GM12875 (cell line): Measurements from ENCODE around the gene SDCCAG8.
"Not testable (repeated sequence)": the region's sequence is repeated elsewhere in the genome, so short reads cannot be mapped to it uniquely, and the experiment has no call there.

Source experiments
- H3K4me3 ChIP-seq: one replicate; pipeline ENCODE4 v1.5.1; 2011; ENCODE audit warnings: low read depth, low read length, control low read depth
- TF ChIP-seq, protein P1 (sequence below): IDR thresholded peaks from 2 replicates; pipeline ENCODE4 v1.5.1; 2011; ENCODE audit warnings: low read depth, mild to moderate bottlenecking, control low read depth, inconsistent platforms, low read length, moderate library complexity, borderline replicate concordance; ENCODE audit not compliant: insufficient read depth

Gene SDCCAG8

DNA sequence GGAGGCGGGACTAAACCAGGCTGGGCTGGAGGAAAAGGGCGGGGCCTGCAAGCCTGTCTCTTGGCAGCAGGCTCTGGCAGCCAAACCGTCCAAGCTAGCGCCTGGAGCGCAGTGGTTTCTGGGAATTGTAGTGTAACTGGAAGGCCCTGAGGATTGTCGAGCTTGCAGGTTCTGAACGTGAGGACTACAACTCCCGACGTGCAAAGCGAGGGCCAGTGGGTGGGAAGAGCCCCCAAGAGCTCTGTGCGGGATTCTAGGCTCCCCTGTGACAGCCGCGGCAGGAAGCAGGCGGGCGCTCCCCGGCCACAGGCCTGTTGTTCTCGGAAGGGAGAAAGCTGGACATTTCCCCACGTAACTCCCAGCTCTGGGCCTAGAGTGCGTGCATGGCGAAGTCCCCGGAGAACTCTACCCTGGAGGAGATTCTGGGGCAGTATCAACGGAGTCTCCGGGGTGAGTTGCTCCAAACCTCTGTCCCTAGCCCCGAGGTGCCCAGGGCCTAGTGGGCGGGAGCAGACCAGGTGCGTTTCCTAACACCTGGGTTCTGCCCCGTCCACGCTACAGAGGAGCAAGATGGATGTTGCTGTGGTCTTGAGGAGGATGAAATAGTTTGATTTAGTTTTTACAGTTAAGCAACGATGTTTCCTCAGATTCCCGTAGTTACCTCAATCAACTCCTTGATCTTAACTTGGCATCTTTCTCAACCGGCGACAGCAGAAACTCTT, at the start of gene SDCCAG8:
SDCCAG8 (plus strand) TSS at position 251 of the 722 bp plus-strand sequence; CDS start at position 384, 133 bp downstream.
- H3K4me3 ChIP-seq: peak within 1 kb of the TSS; percentile 90
- TF ChIP-seq, protein P1, sequence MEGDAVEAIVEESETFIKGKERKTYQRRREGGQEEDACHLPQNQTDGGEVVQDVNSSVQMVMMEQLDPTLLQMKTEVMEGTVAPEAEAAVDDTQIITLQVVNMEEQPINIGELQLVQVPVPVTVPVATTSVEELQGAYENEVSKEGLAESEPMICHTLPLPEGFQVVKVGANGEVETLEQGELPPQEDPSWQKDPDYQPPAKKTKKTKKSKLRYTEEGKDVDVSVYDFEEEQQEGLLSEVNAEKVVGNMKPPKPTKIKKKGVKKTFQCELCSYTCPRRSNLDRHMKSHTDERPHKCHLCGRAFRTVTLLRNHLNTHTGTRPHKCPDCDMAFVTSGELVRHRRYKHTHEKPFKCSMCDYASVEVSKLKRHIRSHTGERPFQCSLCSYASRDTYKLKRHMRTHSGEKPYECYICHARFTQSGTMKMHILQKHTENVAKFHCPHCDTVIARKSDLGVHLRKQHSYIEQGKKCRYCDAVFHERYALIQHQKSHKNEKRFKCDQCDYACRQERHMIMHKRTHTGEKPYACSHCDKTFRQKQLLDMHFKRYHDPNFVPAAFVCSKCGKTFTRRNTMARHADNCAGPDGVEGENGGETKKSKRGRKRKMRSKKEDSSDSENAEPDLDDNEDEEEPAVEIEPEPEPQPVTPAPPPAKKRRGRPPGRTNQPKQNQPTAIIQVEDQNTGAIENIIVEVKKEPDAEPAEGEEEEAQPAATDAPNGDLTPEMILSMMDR: no peak

DNA sequence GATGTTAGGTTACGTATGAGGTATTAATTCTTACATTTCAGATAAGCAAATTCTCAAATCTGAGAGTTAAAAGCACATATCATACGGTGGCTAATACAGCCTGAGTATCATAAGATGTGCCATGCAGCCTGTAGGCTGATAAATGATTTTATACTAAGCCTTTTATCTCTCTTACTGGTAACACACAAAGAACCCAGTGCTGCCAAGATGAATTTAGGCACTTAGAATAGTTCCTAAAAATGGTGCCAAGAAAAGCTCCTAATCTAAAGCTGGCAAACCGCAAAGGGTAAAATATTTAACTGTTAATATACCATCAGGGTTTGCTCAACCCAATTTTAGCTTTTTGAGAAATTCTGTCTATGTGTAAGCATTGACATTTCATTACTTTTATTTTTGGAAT, 43.9 kb upstream of the SDCCAG8 start:
- H3K4me3 ChIP-seq: not testable (repeated sequence)

DNA sequence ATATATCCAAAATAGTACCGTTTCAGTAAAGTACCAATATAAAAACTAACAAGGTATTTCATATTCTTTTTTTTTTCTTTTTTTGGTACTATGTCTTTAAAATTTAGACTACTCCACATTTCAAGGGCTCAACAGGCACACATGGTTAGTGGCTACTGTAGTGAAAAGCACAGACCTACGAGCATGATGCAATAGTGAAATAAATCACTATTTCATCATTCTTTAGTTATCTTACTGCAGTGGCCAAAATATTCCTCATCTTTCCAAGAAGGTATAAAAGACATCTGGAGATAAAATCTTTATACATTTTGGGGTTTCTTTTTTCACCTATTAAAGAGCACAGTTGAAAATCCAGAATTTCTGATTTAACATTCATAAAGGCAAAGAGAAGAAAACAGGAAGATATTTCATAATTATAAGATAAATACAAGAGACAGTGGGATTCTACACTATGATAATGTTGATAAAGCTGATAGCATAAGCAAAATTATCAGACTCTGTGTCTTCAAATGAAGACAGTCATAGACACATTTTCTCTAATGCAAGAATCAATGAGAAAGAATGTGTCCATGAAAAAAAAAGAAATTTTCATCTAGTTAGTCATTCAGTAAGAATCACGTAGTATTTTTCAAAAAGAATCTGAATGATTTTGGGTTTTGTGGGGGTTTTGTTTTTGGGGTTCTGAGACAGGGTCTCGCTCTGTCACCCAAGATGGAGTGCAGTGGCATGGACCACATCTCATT, 42.6 kb upstream of the SDCCAG8 start:
- H3K4me3 ChIP-seq: no peak overlapping the region
- TF ChIP-seq, protein P1: no peak

DNA sequence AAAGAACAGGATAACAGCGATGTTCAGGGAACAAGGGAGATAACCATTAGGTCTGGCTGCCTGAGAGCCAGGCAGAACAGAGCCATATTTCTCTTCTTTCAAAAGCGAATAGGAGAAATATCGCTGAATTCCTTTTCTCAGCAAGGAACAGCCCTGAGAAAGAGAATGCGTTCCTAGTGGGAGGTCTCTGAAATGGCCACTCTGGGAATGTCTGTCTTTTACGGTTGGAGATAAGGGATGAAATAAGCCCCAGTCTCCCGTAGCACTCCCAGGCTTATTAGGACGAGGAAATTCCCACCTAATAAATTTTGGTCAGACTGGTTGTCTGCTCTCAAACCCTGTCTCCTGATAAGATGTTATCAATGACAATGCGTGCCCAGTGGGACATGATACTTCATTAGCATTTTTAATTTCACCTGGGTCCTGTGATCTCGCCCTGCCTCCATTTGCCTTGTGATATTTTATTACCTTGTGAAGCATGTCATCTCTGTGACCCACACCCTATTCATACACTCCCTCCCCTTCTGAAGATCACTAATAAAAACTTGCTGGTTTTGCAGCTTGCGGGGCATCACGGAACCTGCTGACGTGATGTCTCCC, 40.5 kb upstream of the SDCCAG8 start:
- not testable (repeated sequence) for H3K4me3 ChIP-seq

DNA sequence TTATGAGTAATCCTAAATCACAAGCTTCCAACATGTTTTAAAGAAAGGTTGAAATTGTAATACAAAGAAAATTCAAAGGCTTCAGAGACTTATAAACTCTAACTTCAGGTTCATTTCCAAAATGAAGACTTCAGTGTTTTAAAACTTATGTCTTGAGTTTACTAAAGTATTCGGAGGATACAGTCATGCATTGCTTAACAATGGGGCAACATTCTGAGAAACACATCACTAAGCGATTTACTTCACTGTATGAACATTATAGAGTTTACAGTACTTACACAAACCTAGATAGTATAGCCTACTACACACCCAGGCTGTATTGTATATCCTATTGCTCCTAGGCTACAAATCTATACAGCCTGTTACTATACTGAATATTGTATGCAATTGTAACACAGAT, 39.1 kb upstream of the SDCCAG8 start:
- no peak overlapping the region for H3K4me3 ChIP-seq
- TF ChIP-seq, protein P1: no peak

DNA sequence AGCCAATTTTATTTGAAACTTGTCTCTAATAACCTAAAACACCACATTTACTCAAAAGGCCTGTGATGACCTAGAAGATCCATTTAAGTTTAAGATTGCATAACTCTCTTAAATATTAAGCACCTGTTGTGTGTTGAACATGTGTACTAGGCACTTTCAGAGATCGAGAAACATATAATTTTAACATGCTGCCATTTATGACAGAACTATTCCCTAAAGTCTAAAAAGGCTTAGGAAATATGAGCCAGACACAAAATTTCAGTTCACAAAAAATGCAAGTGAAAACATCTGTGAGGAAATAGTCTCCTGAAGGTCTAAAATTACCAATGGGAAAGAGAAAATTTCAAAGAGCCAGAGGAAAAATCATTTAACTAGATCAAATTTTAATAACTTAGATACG, 38.5 kb upstream of the SDCCAG8 start:
- no peak overlapping the region for H3K4me3 ChIP-seq
- TF ChIP-seq, protein P1: no peak

DNA sequence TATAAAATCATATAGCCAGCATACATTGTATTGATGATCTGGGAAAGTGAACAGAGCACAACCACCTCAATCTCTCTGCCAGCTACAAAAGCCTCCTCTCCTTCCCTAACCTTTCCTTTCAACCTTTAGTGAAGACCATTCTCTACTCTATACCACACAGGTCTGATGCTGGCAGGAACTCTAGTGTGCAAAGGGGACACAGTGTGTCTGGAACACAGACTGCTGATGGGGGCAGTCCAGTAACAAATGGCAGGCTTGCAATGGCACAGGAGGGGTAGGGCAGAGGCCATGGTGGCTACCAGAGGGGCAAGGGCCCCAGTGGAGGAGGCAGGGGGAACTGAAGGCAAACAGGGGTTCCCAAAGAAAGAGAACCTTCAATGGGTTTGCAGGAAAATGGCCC, 37.8 kb upstream of the SDCCAG8 start:
- H3K4me3 ChIP-seq: no peak overlapping the region
- TF ChIP-seq, protein P1: no peak

DNA sequence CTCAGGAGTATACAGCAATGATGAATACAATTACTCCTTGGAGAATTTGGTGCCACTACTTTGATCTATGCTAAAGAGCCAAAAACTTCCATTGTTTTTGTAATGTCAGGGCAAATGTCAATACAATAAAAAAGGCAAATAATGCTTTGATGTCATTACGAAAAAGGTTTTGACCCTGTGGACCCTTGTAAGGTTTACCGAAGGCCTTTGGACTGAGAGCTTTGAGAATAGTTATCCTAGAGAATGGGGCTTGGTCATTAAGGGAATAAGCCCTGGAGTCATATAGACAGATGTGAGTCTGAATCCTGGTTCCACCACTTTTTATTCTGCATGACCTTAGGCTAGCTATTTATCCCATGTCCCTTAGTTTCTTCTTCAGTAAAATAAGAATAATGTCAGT, 28.2 kb upstream of the SDCCAG8 start:
- no peak overlapping the region for H3K4me3 ChIP-seq
- TF ChIP-seq, protein P1: no peak
